HT-29 (cell line): Measurements from ENCODE around the gene LRRC46. TPM values are rescaled to one million over a fixed set of nuclear protein-coding genes. Genes with fewer than 3 reads are reported as not detected.
A peak's percentile ranks its signal among the peaks of the same experiment; 100 is the strongest.

Experiments used
- DNase-seq: peaks from one replicate; pipeline ENCODE4 v3.0.0-alpha.2; 2015; ENCODE audit warnings: low spot score
- total RNA-seq: library from RNA; depleted of rRNA; stranded (reverse); fragments of >200 nt; shearing (Covaris generic); gene quantifications from 2 replicates; pipeline ENCODE4 v1.2.3, GENCODE V29; 2014

The LRRC46 gene
- total RNA-seq, 1 experiment from 2014 or later, result 0.10 TPM

DNA sequence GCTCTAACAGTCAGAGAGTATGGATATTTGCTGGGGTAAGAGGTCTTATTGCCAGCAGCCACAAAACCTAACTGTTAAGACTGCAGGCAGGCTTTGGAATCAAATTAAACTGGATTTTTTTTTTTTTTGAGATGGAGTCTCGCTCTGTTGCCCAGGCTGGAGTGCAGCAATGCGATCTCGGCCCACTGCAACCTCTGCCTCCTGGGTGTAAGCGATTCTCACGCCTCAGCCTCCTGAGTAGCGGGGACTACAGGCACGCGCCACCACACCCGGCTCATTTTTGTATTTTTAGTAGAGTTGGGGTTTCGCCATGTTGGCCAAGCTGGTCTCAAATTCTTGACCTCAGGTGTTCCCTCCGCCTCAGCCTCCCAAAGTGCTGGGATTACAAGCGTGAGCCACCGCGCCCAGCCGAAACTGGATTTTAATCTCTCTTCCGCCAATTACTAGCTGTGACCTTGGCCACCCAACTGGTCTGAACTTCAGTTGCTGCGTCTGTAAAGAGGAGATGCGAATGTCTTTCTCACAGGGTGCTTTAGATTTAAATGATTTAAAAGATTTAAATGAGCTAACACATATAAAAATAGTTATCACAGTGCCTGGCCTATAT lies 971 bp upstream of the LRRC46 start:
- no peak for DNase-seq

DNA sequence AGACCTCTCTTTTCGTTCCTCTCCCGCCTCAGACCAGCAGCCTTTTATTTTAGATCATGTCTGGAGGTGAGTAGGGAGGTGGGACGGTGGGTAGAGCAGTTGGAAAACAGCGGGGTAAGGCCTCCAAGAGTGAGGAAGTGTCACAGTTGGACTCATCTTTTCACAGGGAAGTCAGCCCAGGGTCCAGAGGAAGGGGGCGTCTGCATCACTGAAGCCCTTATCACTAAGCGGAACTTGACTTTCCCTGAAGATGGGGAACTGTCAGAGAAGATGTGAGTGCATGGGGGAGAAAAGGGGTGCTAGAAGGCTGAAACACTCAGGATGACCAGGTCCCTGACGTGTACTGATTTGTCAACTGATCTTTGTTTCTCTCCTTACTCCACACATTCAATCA lies 461 bp downstream of the LRRC46 start:
- no peak for DNase-seq

DNA sequence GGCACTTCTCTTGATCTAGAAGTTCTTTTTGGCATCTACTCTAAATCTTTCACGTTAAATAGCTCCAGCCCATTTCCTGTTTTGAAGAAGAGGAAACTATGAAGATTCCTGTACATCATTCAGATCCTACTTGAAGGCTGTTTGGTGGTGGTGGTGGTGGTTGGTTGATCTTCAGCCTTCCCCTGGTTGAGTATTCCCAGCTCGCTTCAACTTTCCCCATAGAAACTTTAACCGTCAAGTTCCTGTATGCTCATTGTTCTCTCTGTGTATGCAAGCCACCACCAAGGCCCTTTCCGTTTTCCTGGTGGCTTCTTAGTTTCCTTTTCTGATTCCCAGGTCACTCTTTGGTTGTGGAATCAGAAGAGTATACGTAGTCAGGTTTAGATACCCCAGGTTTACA lies 3.3 kb downstream of the LRRC46 start:
- DNase-seq, result no peak

DNA sequence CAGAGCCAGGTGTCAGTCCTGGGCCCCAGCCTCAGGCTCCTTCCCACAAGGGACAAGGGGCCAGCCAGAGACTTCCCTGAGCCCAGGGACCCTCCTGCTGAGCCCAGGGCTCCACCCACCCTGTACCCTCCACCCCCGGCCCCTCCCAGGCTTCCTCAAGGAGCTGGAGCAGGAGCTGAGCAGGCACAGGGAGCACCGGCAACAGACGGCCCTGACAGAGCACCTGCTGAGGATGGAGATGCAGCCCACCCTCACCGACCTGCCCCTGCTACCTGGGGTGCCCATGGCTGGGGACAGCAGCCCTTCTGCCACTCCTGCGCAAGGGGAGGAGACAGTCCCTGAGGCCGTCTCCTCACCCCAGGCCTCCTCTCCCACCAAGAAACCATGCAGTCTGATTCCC lies 5.1 kb downstream of the LRRC46 start:
- no peak for DNase-seq

DNA sequence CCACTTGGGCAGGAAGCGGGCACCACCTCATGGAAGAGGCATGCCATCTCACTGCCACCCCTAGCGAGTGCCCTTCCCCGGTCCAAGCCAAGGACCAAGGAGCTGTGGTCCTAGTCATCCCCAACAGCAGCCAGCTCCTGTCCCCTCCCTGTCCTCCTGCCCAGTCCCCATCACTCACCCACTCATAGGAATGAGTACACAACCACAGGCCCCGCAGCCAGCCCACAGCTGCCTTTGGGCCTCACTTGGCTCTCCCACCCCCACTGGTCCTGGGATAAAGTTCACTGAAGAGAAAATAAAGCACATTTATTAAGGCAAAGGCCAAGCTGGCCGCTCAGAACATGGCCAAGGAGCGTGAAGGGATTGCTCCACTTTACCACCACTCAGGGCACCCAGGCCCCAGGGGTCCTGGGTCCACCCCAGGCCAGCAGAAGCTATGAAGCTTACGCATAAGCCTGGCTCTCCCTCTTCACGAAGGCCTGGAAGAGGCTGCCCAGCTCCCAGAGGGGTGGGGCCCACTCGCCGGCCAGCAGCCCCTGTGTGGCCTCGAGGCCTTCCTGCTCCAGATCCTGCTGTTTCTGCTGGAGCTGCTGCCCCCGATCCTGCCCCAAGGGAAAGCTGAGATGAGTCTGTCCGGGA lies 6.0 kb downstream of the LRRC46 start:
- DNase-seq, result no peak

DNA sequence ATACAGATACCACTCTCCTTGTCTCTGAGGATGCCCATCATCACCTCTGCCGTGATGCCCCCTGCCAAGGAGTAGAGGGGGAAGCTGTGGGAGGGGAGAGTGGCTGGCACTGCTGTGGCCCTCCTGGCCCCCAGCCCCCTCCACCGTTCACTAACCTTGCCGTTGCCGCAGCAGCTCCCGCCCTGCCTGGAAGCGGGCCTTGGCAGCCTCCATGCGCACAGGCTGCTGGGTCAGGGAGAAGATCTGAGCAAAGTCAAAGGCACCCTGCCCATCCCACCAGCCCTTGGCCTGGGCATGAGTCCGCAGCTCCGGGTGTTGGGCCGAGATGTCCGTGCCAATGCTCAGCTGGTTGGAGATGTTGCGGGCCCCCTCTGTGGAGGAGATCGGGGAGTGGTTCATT lies 7.2 kb downstream of the LRRC46 start:
- DNase-seq, result no peak

DNA sequence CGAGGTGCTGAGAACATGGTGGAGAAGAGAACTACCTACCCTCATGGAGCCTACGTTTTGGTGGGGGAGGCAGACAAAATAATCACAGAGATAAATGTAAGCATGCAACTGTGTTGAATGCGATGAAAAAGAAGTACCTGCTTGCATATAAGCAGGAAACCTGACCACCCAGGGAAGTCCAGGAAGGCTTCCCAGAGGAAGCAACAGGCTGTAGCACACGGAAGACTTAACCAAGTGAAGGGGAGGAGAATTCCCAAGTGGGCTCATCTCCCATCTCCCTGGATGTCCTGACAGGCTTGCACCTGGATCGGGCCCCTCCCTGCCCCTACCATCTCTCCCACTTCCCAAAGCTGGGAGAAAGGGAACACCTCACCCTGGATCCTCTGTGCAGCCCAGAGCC lies 7.6 kb downstream of the LRRC46 start:
- no peak for DNase-seq

DNA sequence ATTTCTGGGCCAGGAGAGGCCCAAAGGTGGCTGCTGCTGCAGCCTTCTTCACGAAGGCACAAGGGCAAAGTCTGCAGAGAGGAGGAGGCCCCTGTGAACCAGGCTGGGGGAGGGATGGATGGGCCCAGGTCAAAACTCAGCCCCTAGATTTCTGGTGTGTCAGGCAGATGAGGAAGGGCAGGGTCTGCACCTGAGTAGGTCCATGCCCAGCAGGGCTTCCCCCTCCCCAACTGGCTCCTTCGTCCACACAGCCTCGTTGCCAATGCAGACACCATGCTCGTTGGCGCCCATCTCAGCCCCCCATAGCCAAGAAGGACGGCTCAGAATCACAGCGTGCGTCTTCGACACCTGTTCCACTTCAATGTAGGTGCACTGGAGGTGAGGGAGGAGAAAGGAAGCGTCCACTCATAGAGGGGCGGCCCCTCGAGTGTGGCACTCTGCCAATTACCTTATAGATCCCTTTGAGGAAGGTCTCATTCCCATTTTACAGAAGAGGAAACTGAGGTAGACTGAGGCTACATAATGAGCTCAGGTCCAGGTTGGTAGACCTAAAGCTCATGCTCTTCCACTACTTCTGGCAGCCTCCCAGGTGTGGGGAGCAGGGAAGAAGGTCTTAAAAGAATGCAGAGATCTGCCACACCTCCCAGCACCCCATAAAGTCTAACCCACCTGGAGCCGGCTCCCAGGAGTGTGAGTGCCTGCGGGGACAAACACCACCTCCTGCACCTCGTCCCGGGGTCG lies 8.7 kb downstream of the LRRC46 start:
- DNase-seq, result peak; percentile 22

DNA sequence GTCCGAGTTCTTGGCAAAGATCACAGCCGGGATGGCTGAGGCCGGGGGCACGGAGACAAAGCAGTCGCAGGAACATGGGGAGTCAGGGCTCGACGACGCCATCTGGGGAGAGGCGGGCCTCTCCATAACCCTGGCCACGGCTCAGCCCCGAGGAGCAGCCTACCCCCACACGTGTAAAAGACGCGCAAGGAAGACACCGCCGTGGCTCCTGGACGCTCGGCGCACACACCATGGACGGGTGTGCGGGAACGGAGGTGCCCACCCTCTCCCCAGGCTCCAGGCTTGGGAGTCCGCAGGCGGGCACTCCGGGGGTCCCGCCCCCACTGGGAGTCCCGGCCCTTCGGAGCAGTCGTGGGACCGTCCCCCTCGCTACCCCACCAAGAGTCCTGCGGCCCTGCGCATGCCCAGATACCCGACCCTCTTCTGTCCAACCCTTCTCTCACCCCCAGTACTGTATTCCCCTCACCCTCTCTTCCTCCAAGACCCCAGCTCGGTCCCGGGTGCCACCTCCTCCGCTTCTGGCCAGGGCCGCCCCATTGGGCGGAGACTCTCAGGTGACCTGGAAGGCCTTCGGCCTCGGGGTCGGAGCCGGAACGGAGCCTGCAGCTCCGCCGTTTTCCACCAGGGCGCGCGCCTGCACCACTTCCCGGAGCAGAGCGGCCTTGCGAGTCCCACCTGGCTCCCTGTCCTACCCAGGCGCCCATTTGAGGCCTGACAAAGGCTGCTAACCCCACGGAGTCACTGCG lies 9.4 kb downstream of the LRRC46 start, which contains the start of gene SCRN2:
TSS of gene SCRN2 (minus strand) at position 532 of the 746 bp plus-strand sequence. CDS start at position 102, 430 bp downstream.
- peak; percentile 92 for DNase-seq

DNA sequence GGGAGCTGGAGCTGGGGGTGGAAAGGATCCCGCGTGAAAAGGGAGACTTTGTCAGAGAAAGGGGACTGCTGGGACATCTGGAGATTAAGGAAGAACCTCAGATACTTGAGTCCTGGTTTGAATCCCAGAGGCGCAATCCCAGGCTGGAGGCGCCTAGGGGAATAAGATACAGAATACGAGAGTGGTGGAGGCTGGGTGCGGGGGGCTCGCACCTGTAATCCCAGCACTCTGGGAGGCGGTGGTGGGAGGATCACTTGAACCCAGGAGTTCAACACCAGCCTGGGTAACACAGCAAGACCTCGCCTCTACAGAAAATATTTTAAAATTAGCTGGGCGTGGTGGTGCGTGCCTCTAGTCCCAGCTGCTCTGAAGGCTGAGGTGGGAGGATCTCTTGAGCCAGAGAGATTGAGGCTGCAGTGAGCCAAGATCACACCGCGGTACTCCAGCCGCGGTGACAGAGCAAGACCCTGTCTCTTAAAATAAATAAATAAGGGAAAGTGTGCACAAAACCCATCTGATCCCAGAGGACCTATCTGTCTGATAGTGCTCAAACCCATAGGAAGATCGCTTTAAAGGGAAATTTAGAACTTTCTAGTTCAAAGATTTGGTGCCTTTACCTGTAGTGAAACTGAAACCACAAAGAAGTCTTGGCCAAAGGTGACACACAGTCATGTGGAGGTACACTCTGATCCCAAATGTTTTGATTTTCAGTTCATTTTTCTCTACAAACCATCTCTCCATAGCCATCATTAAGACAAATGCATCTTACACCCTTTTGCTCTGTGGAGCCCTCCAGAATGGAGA lies 10.2 kb downstream of the LRRC46 start:
- no peak for DNase-seq

DNA sequence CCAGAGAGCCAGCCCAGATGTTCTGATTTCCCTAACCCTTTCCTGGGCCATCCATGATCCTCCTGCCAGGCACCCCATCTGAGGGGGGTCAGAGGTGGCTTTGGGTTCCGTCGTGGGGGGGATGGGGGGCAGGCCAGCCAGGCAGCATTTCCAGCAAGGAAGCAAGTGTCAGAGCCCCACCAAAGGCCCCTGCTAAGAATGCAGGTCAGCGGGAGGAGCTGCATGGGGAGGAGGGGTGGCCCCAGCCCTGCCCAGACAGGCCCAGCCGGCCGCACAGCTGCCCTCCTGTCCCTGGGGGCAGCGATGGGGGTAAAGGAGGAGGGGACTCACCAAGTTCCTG lies 11.9 kb downstream of the LRRC46 start:
- DNase-seq, result no peak

DNA sequence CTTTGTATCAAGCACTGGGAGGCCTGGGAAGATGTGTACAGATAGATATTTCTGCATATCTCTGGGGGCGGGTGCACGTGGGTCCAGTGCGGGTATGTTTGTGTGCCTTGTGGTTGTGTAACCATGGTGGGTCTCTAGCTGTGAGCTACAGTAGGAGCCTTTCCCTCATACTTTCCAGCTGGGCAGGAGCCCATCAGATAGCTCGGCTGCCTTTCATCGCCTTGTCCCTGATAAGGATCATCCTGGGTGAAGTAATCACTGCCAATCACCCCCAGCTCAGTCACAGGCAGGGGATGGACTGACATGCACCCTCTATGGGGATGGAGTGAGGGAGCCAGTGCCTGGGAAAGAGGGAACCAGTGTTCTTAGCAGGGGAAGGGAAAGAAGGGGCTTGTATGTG lies 12.8 kb downstream of the LRRC46 start:
- peak; percentile 49 for DNase-seq

DNA sequence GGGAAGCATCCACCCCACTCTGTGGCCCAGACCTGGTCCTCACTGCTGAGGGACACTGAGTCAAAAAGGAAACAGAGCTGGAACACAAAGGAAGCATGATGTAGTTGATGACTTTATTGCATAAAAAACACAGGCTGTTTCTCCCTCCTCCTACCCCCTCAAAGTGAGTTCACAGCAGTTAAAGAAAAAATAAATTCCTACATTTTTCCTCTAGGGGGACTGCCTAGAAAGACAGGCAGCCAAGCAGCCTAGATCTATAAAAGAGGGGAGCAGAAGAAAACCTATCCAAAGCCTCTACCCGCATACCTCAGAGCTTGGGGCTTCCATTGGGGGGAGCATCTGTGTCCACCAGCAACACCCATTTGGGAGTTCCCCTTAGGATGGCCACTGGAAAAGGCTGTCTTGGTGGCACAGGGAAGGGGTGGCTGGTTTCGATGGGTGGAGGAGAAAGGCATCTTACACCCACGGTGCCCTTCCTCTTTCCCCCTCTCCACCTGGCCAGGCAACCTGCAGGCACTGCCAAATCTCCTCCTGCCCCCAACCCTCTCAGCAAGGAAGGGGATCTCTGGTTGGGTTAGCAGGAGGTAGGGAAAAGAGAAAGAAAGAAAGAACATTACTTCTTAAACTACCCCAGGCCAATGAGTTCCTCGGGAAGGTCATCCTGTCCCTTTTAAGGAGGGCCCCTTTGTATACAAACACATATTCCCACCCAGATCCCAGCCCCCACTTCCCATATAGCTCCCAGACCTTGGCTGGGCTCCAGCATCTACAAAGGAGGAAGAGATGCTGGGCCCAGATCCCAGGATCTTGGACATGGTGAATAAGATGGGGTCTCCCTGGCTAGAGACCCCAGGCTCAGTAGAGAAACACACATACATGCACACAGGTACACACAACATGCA lies 13.6 kb downstream of the LRRC46 start:
- peak; percentile 32 for DNase-seq

DNA sequence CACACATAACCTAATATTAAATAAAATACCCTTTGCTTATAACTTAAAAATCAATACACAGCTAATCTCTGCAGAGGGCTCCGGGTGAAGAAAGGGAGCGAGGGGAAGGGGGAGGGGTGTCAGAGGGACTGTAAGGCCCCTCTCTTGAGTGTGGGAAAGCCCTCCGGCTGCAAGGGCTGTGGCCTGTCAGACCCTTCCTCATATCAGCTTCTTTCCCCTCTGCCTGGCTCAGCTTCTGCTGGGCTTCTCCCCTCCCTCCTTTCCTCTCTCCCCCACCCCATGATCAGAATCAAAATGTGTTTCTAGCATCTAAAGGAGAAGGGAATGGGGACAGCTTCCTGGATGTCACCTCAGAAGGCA lies 14.2 kb downstream of the LRRC46 start:
- no peak for DNase-seq

DNA sequence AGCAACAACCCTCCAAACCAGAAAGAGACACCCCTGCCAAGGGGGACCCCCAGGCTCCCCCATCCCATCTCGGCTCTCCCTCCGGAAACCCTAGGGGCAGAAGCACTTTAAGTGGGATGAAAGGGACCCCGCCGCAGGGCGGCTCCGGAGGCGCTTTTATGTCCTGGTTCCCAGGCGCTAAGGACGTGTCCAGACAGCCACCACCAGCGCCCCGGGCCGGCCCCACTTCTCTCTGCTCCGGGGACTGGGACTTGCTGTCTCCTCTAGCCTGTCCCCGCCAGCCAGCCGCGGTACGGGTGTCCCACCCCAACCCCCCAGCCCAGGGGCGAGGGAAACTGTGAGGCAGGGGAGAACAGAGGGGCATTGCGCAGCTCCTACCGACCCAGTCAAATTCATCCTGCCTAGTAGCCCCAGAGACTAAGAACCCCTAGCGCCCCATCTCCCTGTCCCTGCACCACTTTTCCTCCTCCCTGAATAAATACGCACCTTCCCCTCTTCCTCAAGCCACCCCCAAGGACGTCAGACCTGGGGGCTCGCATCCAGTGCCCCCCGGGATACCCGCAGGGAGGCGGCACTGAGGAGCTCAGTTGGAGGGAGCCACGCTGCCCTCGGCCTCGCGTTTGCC lies 15.4 kb downstream of the LRRC46 start:
- DNase-seq, result no peak

DNA sequence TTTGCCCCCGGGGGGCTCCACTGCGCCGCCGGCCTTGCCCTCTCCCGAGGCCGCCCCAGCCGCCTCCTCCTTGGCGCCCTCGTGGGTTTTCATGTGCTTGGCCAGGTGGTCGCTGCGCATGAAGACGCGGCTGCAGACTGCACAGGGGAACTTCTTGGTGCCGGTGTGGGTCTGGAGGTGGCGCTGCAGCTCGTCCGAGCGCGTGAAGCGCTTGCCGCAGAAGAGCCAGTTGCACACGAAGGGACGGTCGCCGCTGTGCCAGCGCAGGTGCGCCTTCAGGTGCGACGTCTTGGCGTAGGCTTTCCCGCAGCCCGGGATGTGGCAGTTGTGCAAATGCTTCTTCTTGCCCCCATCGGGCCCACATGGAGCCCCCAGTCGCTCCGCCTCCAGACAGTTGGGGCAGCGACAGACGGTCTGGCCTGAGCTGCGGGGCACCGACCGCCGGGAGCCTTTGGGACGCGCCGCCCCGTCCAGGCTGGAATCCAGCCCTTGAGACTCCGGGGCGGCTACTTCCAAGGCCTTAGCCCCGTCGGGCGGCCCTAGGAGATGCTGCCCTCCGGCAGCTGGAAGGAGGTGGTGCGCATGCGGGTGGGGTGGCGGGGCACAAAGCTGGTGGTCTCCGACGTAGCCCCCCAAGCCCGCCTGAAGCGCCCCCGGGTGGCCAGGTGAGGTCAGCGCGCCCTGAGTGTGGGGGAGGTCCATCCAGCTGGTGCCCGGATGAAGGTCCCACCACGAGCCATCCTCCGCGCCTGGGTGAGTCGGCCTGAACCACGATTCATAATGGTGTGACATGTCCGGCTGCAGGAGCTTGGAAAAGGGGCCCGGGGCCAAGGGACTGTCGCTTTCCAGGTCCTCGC lies 16.1 kb downstream of the LRRC46 start:
- no peak for DNase-seq

DNA sequence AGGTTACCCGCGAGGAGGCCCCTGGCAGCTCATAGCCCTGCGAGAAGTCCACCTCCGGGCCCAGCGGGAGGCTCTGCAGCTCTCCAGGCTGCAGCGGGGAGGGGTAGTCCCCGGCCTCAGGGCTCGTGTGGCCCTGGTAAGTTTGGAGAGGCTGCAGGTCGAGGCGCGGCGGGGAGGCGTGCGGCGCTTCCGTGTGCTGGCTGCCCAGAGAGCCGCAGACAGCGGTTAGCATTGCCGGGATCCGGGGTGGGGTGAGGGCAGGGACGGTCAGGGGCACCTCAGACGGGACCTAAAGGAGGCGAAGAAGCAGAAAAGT lies 16.7 kb downstream of the LRRC46 start:
- DNase-seq, result no peak

DNA sequence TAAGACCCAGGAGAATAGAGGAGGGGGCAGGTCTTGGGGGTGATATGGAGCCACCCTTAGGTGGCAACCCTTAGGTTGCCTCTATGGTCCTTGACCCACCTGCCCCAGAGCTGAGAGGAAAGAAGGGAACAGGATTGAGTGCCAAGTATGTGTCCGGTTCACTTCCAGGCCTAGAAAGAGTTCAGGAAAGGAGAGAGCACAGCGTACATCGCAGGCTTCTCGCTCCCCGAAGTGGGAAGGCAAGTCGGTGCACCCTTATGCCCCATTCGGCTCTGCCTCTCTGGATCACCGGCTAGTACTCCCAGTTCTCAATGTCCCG lies 18.9 kb downstream of the LRRC46 start:
- DNase-seq, result peak; percentile 48
